ENCODE data around the gene PPP2R5E.

GRCh38 chr14:63432228-63432627 lies 110.9 kb downstream of the PPP2R5E start:
- no peak for TF ChIP-seq CTCF (IDR thresholded peaks at IDR 0.05)
- no peak for TF ChIP-seq REST (IDR thresholded peaks at IDR 0.05; ENCODE audit: insufficient read depth in 1 of 2, low read depth in 2 of 2, low read length in 1 of 2)
- TF ChIP-seq POLR2AphosphoS5 (IDR thresholded peaks at IDR 0.05; ENCODE audit: low read depth, low read length): no peak
- no peak for TF ChIP-seq SIN3A (IDR thresholded peaks at IDR 0.05; ENCODE audit: borderline replicate concordance, insufficient read depth, low read depth, low read length)
